ENCODE data around the gene CLEC18A. TPM values are rescaled to one million over a fixed set of nuclear protein-coding genes. Genes with fewer than 3 reads are reported as not detected.

Gene CLEC18A
- polyA plus RNA-seq, 2 of the 4 experiments (the other 2 are of a cell fraction): 0.23 TPM; not detected in 1

- H3K4me1 ChIP-seq: peaks cover 21% of the 10 kb centered on the region
- no peaks in the 10 kb centered on the region for H3K9me3 ChIP-seq
- ATAC-seq (peak; percentile 96 to 98), DNase-seq (ENCODE audit: low read depth in 1 of 2, low spot score in 1 of 2) (peak; percentile 71 to 87), FAIRE-seq (peak; percentile 63)
- POLR2A ChIA-PET: no interaction called here
- TF ChIP-seq NFE2L2 (conservative IDR thresholded peaks at IDR 0.05; ENCODE audit: low read length) (no peak), TFCP2L1 (CRISPR knock-in tag; IDR thresholded peaks at IDR 0.05) (no peak), MAX (IDR thresholded peaks at IDR 0.05) (peak; percentile 95), ATOH8 (CRISPR knock-in tag; IDR thresholded peaks at IDR 0.05; ENCODE audit: low read depth) (no peak), JUNB (IDR thresholded peaks at IDR 0.05) (peak; percentile 47; the same call in 1 of the 2 replicates), BHLHE40 (IDR thresholded peaks at IDR 0.05; ENCODE audit: low read depth, low read length) (peak; percentile 59; the same call in 1 of the 2 replicates), RCOR1 (IDR thresholded peaks at IDR 0.05; ENCODE audit: low read depth, low read length) (no peak), PHF8 (IDR thresholded peaks at IDR 0.05; ENCODE audit: borderline replicate concordance, low read depth) (no peak), JUN (IDR thresholded peaks at IDR 0.05) (peak in 1 of 2 experiments; percentile 54; a peak in 1 of 5 replicates), MAZ (IDR thresholded peaks at IDR 0.05; ENCODE audit: borderline replicate concordance, low read depth, low read length) (no peak), GATA3 (IDR thresholded peaks at IDR 0.05; ENCODE audit: borderline replicate concordance) (0 out of 2 replicates have a peak, but pooled peaks have one; percentile 39), EP300 (IDR thresholded peaks at IDR 0.05) (peak in 1 of 2 experiments; percentile 60; a peak in 1 of 5 replicates), NPAS2 (CRISPR knock-in tag; IDR thresholded peaks at IDR 0.05; ENCODE audit: borderline replicate concordance) (0 out of 2 replicates have a peak, but pooled peaks have one; percentile 26), RAD21 (conservative IDR thresholded peaks at IDR 0.05 in 1 of 2, IDR thresholded peaks at IDR 0.05 in 1 of 2) (peak in 1 of 2 experiments; percentile 22; a peak in 1 of 5 replicates), FOSL2 (IDR thresholded peaks at IDR 0.05) (peak; percentile 10; the same call in 1 of the 2 replicates), FOSL2 (CRISPR knock-in tag; IDR thresholded peaks at IDR 0.05) (peak; percentile 68), E2F6 (IDR thresholded peaks at IDR 0.05; ENCODE audit: borderline replicate concordance, low read depth) (no peak), MAFK (IDR thresholded peaks at IDR 0.05; ENCODE audit: partially characterized antibody) (peak; percentile 18), ZSCAN20 (CRISPR knock-in tag; IDR thresholded peaks at IDR 0.05) (no peak), MYC (IDR thresholded peaks at IDR 0.05; ENCODE audit: borderline replicate concordance, low read length) (no peak), CBX2 (IDR thresholded peaks at IDR 0.05; ENCODE audit: borderline replicate concordance, low read depth) (no peak), HDAC2 (IDR thresholded peaks at IDR 0.05) (no peak)
- TF ChIP-seq, protein P1, sequence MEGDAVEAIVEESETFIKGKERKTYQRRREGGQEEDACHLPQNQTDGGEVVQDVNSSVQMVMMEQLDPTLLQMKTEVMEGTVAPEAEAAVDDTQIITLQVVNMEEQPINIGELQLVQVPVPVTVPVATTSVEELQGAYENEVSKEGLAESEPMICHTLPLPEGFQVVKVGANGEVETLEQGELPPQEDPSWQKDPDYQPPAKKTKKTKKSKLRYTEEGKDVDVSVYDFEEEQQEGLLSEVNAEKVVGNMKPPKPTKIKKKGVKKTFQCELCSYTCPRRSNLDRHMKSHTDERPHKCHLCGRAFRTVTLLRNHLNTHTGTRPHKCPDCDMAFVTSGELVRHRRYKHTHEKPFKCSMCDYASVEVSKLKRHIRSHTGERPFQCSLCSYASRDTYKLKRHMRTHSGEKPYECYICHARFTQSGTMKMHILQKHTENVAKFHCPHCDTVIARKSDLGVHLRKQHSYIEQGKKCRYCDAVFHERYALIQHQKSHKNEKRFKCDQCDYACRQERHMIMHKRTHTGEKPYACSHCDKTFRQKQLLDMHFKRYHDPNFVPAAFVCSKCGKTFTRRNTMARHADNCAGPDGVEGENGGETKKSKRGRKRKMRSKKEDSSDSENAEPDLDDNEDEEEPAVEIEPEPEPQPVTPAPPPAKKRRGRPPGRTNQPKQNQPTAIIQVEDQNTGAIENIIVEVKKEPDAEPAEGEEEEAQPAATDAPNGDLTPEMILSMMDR (IDR thresholded peaks at IDR 0.05): no peak
- TF ChIP-seq, protein P2, sequence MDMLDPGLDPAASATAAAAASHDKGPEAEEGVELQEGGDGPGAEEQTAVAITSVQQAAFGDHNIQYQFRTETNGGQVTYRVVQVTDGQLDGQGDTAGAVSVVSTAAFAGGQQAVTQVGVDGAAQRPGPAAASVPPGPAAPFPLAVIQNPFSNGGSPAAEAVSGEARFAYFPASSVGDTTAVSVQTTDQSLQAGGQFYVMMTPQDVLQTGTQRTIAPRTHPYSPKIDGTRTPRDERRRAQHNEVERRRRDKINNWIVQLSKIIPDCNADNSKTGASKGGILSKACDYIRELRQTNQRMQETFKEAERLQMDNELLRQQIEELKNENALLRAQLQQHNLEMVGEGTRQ (IDR thresholded peaks at IDR 0.05): peak; percentile 75
- TF ChIP-seq, protein P3, sequence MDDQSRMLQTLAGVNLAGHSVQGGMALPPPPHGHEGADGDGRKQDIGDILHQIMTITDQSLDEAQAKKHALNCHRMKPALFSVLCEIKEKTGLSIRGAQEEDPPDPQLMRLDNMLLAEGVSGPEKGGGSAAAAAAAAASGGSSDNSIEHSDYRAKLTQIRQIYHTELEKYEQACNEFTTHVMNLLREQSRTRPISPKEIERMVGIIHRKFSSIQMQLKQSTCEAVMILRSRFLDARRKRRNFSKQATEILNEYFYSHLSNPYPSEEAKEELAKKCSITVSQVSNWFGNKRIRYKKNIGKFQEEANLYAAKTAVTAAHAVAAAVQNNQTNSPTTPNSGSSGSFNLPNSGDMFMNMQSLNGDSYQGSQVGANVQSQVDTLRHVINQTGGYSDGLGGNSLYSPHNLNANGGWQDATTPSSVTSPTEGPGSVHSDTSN (IDR thresholded peaks at IDR 0.05): no peak
- CTCF ChIA-PET: interaction anchor here (0.9 to 8.9 kb wide), 5 partner anchors 11 to 209 kb away, joined by 3 to 50 read pairs (median 4); no protein-coding TSS in a partner anchor
- H3K4me2 ChIP-seq: peak overlapping the region; percentile 63
- 23% methylated on average over 20 of the region's 20 CpGs for WGBS (ENCODE audit: missing lambda C conversion rate)
- H3K4me3 ChIP-seq: peak overlapping the region; percentile 1; the same call in 1 of the 3 replicates
- peak overlapping the region; percentile 59 to 84 for H3K27ac ChIP-seq
These were observed 33.4 kb upstream of the CLEC18A start for GRCh38 chr16:69917739-69918138.
